ENCODE data around the gene YDJC.

DNA sequence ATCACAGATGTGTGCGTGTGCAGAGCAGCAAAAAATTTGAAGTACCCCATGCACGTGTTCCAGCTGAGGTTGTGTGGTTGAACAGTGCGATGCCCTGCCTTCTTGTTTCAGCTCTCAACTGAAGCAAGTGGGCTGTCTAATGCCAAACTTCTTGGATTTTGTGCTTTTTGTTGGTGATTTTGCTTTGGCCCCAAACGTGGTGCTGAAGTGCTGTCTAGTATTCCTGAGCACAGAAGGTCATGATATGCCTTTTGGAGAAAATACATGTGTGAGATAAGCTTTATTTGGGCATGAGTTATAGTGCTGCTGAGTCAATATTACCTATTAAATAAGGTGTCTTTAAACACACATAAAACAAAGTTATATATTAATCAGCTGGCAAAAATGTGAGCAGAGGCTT lies 14.1 kb downstream of the YDJC start:
- TF ChIP-seq, protein P1, sequence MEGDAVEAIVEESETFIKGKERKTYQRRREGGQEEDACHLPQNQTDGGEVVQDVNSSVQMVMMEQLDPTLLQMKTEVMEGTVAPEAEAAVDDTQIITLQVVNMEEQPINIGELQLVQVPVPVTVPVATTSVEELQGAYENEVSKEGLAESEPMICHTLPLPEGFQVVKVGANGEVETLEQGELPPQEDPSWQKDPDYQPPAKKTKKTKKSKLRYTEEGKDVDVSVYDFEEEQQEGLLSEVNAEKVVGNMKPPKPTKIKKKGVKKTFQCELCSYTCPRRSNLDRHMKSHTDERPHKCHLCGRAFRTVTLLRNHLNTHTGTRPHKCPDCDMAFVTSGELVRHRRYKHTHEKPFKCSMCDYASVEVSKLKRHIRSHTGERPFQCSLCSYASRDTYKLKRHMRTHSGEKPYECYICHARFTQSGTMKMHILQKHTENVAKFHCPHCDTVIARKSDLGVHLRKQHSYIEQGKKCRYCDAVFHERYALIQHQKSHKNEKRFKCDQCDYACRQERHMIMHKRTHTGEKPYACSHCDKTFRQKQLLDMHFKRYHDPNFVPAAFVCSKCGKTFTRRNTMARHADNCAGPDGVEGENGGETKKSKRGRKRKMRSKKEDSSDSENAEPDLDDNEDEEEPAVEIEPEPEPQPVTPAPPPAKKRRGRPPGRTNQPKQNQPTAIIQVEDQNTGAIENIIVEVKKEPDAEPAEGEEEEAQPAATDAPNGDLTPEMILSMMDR (IDR thresholded peaks at IDR 0.05): no peak
- no peak for TF ChIP-seq POLR2A (IDR thresholded peaks at IDR 0.05)

All from uterus (tissue), 2 donors.